NCI-H526 (cell line): ENCODE results near the gene ABCC2.
"Not testable (repeated sequence)": the region's sequence is repeated elsewhere in the genome, so short reads cannot be mapped to it uniquely, and the experiment has no call there.

Experiments used
- DNase-seq, 2 experiments: peaks; one replicate each; lab custom pipeline; 2025; lab: John Stamatoyannopoulos, UW

Gene ABCC2

GRCh38 chr10:99852481-99853213 lies 70.2 kb downstream of the ABCC2 start:
- no peak for DNase-seq

- no peak for DNase-seq
These were observed 71.2 kb downstream of the ABCC2 start for GRCh38 chr10:99853655-99854054.

GRCh38 chr10:99854860-99855259 lies 72.4 kb downstream of the ABCC2 start:
- DNase-seq = peak; percentile 27 to 67

- DNase-seq = no peak
These were observed 73.1 kb downstream of the ABCC2 start for GRCh38 chr10:99855479-99856071.

GRCh38 chr10:99858849-99859248 lies 76.4 kb downstream of the ABCC2 start:
- no peak for DNase-seq

GRCh38 chr10:99859585-99859984 lies 77.1 kb downstream of the ABCC2 start:
- peak in 1 of 2 experiments; percentile 52 for DNase-seq

DNA sequence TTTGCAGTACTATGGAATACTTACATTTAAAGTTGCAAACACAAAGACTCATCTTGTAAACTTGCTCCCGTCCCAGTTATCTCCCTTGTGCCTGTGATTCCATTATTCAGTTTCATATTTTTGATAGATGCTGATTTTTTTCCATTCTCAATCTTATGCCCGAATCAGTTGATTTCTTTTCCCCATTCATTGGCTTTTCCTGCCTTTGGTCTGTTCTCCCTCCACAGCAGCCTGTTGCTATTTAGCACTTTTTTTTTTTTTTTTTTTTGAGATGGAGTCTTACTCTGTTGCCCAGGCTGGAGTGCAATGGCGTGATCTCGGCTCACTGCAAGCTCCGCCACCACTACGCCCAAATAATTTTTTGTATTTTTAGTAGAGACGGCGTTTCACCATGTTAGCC lies 78.0 kb downstream of the ABCC2 start:
- DNase-seq = no peak

GRCh38 chr10:99863535-99864240 lies 81.2 kb downstream of the ABCC2 start:
- DNase-seq = not testable (repeated sequence)

GRCh38 chr10:99867250-99867649 lies 84.8 kb downstream of the ABCC2 start:
- DNase-seq = not testable (repeated sequence)

DNA sequence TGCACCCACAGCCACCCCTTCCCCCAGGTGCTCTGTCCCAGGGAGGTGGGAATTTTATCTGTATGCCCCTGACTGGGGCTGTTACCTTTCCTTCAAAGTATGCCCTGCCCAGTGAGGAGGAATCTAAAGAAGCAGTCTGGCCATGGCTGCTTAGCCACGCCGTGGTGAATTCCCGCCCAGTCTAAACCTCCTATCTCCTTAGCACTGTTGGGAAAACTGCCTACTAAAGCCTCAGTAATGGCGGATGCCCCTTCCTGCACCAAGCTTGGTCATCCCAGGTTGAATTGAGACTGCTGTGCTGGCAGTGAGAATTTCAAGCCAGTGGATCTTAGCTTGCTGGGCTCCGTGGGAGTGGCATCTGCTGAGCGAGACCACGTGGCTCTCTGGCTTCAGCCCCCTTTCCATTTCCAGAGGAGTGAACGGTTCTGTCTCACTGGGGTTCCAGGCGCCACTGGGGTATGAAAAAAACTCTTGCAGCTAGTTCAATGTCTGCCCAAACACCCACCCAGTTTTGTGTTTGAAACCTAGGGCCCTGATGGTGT lies 87.2 kb downstream of the ABCC2 start:
- DNase-seq = no peak

- DNase-seq = peak; percentile 22 to 27
These were observed 87.8 kb downstream of the ABCC2 start for GRCh38 chr10:99870123-99870730.

- no peak for DNase-seq
These were observed 90.1 kb downstream of the ABCC2 start for GRCh38 chr10:99872367-99873162.

GRCh38 chr10:99873846-99874245 lies 91.4 kb downstream of the ABCC2 start:
- no peak for DNase-seq

GRCh38 chr10:99874341-99875085 lies 92.1 kb downstream of the ABCC2 start:
- DNase-seq = no peak

DNA sequence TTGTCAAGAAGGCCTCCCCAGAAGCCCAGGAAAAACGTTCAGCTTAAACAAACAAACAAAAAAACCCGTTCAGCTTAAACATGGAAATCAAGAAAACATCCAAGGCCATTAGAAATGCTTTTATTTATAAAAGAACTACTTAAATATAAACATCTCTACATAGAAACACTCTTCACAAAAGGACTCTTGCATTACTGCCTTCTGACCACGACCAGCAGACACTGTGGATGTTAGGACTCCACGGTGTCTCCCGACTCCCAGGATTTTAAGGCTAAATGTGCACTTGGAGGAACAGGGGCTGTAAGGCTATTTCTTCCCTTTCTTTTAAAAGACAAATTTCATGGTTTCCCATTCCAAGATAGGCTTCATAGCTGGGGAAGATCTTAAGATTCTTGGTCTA lies 93.0 kb downstream of the ABCC2 start:
- no peak for DNase-seq

DNA sequence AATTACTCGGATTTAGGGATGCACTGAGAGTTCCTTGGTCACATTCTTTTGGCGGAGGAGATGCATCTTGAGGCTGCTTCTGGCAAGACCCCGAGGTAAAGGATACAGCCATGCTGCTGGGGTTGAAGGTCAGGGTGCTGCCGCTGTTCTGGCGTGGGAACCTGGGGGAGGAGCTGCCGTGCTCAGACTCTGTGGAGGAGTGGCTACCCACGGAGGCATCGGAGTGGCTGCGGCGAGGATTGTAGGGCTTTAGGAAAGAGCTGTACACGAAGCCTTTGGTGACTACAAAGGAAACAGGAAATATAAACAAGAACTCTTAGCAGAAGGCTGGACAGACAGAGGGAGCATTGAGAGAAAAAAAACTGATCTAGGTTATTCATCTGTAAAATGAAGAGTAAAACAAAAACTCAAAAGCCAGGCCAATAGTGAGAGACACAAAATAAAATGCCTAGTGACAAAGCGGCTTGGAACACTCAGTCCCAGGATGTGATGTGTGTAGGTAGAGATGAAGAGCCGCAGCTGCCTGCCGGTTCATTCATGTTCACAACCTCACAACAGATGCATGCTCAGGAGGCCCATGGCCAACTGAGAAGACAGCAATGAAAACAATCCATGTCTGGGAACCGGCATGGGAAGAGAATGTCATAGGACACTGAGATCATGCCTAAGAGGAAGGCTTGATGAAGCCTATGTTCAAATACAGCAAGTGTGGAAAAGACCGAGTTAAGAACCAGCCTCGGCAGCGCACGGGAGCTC lies 97.8 kb downstream of the ABCC2 start:
- DNase-seq = no peak

GRCh38 chr10:99881371-99881770 lies 98.9 kb downstream of the ABCC2 start:
- no peak for DNase-seq

DNA sequence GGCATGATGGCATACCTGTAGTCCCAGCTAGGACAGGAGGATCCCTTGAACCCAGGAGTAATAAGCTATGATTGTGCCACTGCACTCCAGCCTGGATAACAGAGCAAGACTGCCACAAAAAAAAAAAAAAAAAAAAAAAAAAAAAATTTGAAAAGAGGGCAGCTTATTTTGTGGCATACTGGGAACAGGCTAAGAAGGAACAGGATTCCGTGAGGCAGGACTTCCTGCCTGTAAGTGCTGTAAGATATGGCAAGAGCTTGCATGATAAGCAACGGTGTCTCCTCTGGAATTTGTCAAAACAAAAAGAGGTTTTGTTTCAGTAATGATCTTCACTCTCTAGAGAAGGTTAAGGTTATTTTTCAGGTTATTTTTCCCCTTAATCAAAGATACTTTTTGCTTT lies 101.1 kb downstream of the ABCC2 start:
- no peak for DNase-seq

DNA sequence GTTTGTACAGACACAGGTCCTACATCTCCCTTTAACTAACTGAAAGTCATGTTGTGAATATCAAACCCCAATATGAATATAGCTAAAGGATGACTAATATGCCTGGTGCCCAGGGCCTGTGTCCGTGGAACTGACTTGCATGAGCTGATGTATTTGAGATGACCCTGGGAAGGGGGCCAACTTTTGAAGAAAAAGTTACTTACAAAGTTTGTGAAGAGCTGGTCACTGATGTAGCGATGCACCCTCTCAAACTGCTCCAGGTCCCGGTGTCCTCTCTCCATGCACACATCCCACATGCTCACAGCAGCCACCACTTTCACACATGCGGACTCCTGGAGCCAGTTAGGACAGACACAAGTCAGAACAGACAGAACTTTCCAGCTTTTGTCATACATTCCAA lies 106.2 kb downstream of the ABCC2 start:
- no peak for DNase-seq

DNA sequence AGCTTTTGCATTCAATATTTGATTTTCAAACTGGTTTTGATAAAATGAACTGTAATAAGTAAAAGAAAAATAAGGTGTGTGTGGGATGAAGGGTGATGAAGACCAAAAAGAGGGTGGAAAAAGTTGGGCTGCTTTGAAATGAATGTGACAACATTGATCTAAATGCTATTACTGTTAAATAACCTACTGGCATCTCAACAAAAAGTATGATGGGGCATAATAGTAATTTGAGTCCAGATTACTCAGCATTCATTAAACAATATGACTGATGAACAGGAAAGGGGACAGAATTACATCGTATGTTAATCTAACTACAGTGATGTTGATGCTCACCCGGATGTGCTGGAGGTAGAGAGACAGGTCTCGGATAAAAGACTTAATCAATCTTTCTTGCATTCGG lies 112.2 kb downstream of the ABCC2 start:
- DNase-seq = no peak
